ENCODE results near the gene TMEM144.

Gene TMEM144

GRCh38 chr4:158169506-158169905 is 40.8 kb upstream of the TMEM144 start:
- Histone ChIP-seq H3K4ac (ENCODE audit: low read length) (no peak overlapping the region), H4K8ac (ENCODE audit: low read depth, low read length) (no peak overlapping the region), H2BK5ac (ENCODE audit: low read length) (no peak overlapping the region), H3K4me1 (ENCODE audit: control insufficient read depth in 2 of 2, insufficient read depth in 1 of 2, low read depth in 1 of 2, low read length in 2 of 2) (peaks cover 0 to 8% of the 10 kb centered on the region in 2 donors), H3K23ac (ENCODE audit: low read depth, low read length, poor library complexity) (no peak overlapping the region), H3K18ac (ENCODE audit: low read length) (no peak overlapping the region), H3K4me2 (ENCODE audit: insufficient read depth, low read length, poor library complexity, severe bottlenecking) (no peak overlapping the region), H2AFZ (ENCODE audit: low read length) (no peak overlapping the region), H3K36me3 (replicated peaks in 1 of 2; ENCODE audit: control insufficient read depth in 2 of 2, insufficient read depth in 2 of 2, low read length in 2 of 2) (no peaks in the 10 kb centered on the region), H3K79me1 (ENCODE audit: low read depth, low read length) (no peaks in the 10 kb centered on the region), H3K27ac (replicated peaks; ENCODE audit: low read length) (no peak overlapping the region), H4K91ac (ENCODE audit: low read depth, low read length, poor library complexity) (no peak overlapping the region), H3K9ac (ENCODE audit: low read depth, low read length, poor library complexity) (no peak overlapping the region), H3K4me3 (ENCODE audit: low read length in 2 of 2) (no peak overlapping the region), H2BK15ac (ENCODE audit: low read length) (no peak overlapping the region), H2BK120ac (ENCODE audit: low read depth, low read length) (no peak overlapping the region), H3K9me3 (replicated peaks in 1 of 2; ENCODE audit: control insufficient read depth in 2 of 2, insufficient read depth in 1 of 2, low read depth in 1 of 2, low read length in 2 of 2) (no peaks in the 10 kb centered on the region), H3K27me3 (ENCODE audit: control insufficient read depth in 3 of 3, insufficient read depth in 3 of 3, low read depth in 1 of 3, low read length in 3 of 3) (no peaks in the 10 kb centered on the region), H3K14ac (ENCODE audit: low read length) (no peak overlapping the region), H2AK5ac (ENCODE audit: low read depth, low read length) (no peak overlapping the region), H2BK12ac (ENCODE audit: low read length) (no peak overlapping the region)
- DNase-seq (ENCODE audit: low spot score), result no peak
- no CpG with 5 or more reads among the region's 3 CpGs for WGBS, 2 donors (ENCODE audit: extremely low coverage in 2 of 2, insufficient read length in 2 of 2, insufficient replicate concordance in 1 of 2)

GRCh38 chr4:158169931-158170690 is 40.2 kb upstream of the TMEM144 start:
- H3K9ac ChIP-seq (ENCODE audit: low read depth, low read length, poor library complexity), result no peak overlapping the region
- H4K91ac ChIP-seq (ENCODE audit: low read depth, low read length, poor library complexity), result no peak overlapping the region
- peak overlapping the region; percentile 42 for H3K18ac ChIP-seq (ENCODE audit: low read length)
- no peak overlapping the region for H3K27ac ChIP-seq (replicated peaks; ENCODE audit: low read length)
- WGBS, 2 donors (ENCODE audit: extremely low coverage in 2 of 2, insufficient read length in 2 of 2, insufficient replicate concordance in 1 of 2), result no CpG with 5 or more reads among the region's 18 CpGs
- no peak overlapping the region for H3K4me3 ChIP-seq (ENCODE audit: low read length in 2 of 2)
- no peak overlapping the region for H4K8ac ChIP-seq (ENCODE audit: low read depth, low read length)
- no peaks in the 10 kb centered on the region for H3K36me3 ChIP-seq (replicated peaks in 1 of 2; ENCODE audit: control insufficient read depth in 2 of 2, insufficient read depth in 2 of 2, low read length in 2 of 2)
- no peak overlapping the region for H3K4ac ChIP-seq (ENCODE audit: low read length)
- no peak overlapping the region for H2BK12ac ChIP-seq (ENCODE audit: low read length)
- H2AFZ ChIP-seq (ENCODE audit: low read length), result no peak overlapping the region
- no peak overlapping the region for H3K14ac ChIP-seq (ENCODE audit: low read length)
- no peaks in the 10 kb centered on the region for H3K27me3 ChIP-seq (ENCODE audit: control insufficient read depth in 3 of 3, insufficient read depth in 3 of 3, low read depth in 1 of 3, low read length in 3 of 3)
- no peak overlapping the region for H2BK5ac ChIP-seq (ENCODE audit: low read length)
- peaks cover 0 to 4% of the 10 kb centered on the region in 2 donors for H3K4me1 ChIP-seq (ENCODE audit: control insufficient read depth in 2 of 2, insufficient read depth in 1 of 2, low read depth in 1 of 2, low read length in 2 of 2)
- no peaks in the 10 kb centered on the region for H3K79me1 ChIP-seq (ENCODE audit: low read depth, low read length)
- no peak overlapping the region for H2BK15ac ChIP-seq (ENCODE audit: low read length)
- peak overlapping the region; percentile 9 for H3K23ac ChIP-seq (ENCODE audit: low read depth, low read length, poor library complexity)
- DNase-seq (ENCODE audit: low spot score), result no peak
- H2AK5ac ChIP-seq (ENCODE audit: low read depth, low read length), result peak overlapping the region; percentile 40
- H3K9me3 ChIP-seq (replicated peaks in 1 of 2; ENCODE audit: control insufficient read depth in 2 of 2, insufficient read depth in 1 of 2, low read depth in 1 of 2, low read length in 2 of 2), result no peaks in the 10 kb centered on the region
- no peak overlapping the region for H2BK120ac ChIP-seq (ENCODE audit: low read depth, low read length)
- H3K4me2 ChIP-seq (ENCODE audit: insufficient read depth, low read length, poor library complexity, severe bottlenecking), result no peak overlapping the region

- Histone ChIP-seq H3K4ac (ENCODE audit: low read length) (no peak overlapping the region), H3K4me1 (ENCODE audit: control insufficient read depth in 2 of 2, insufficient read depth in 1 of 2, low read depth in 1 of 2, low read length in 2 of 2) (peaks cover 0 to 4% of the 10 kb centered on the region in 2 donors), H2BK5ac (ENCODE audit: low read length) (no peak overlapping the region), H2BK12ac (ENCODE audit: low read length) (no peak overlapping the region), H2BK120ac (ENCODE audit: low read depth, low read length) (no peak overlapping the region), H3K27me3 (ENCODE audit: control insufficient read depth in 3 of 3, insufficient read depth in 3 of 3, low read depth in 1 of 3, low read length in 3 of 3) (no peaks in the 10 kb centered on the region), H3K4me3 (ENCODE audit: low read length in 2 of 2) (no peak overlapping the region), H3K79me1 (ENCODE audit: low read depth, low read length) (no peaks in the 10 kb centered on the region), H4K8ac (ENCODE audit: low read depth, low read length) (no peak overlapping the region), H3K14ac (ENCODE audit: low read length) (no peak overlapping the region), H2AK5ac (ENCODE audit: low read depth, low read length) (peak overlapping the region; percentile 40), H3K23ac (ENCODE audit: low read depth, low read length, poor library complexity) (peak overlapping the region; percentile 9), H3K36me3 (replicated peaks in 1 of 2; ENCODE audit: control insufficient read depth in 2 of 2, insufficient read depth in 2 of 2, low read length in 2 of 2) (no peaks in the 10 kb centered on the region), H4K91ac (ENCODE audit: low read depth, low read length, poor library complexity) (peak overlapping the region; percentile 2), H3K18ac (ENCODE audit: low read length) (peak overlapping the region; percentile 44), H3K9ac (ENCODE audit: low read depth, low read length, poor library complexity) (peak overlapping the region; percentile 35), H3K27ac (replicated peaks; ENCODE audit: low read length) (no peak overlapping the region), H2AFZ (ENCODE audit: low read length) (peak overlapping the region; percentile 54), H3K4me2 (ENCODE audit: insufficient read depth, low read length, poor library complexity, severe bottlenecking) (no peak overlapping the region), H2BK15ac (ENCODE audit: low read length) (no peak overlapping the region), H3K9me3 (replicated peaks in 1 of 2; ENCODE audit: control insufficient read depth in 2 of 2, insufficient read depth in 1 of 2, low read depth in 1 of 2, low read length in 2 of 2) (no peaks in the 10 kb centered on the region)
- no peak for DNase-seq (ENCODE audit: low spot score)
- no CpG with 5 or more reads among the region's 42 CpGs for WGBS, 2 donors (ENCODE audit: extremely low coverage in 2 of 2, insufficient read length in 2 of 2, insufficient replicate concordance in 1 of 2)
Observed at GRCh38 chr4:158170691-158171561, 39.4 kb upstream of the TMEM144 start.

Measured in neuronal stem cell (in vitro differentiated cells).